Stomach (tissue), 4 donors: ENCODE data around the gene LIN52.

Experiments
- CTCF ChIP-seq, 7 experiments: fragments of 450-650 bp in 4 of 7; fragments of 200-600 bp in 3 of 7; sonication (generic) in 3 of 7; IDR thresholded peaks; one replicate each; pipeline ENCODE4 v1.5.1; 2016 to 2019; ENCODE audit warnings: antibody characterized with exemption in 7 of 7, control low read depth in 2 of 7, mild to moderate bottlenecking in 1 of 7
- EP300 ChIP-seq: sonication (generic); formaldehyde crosslinking; IDR thresholded peaks from one replicate; pipeline ENCODE4 v1.6.1; 2017; ENCODE audit warnings: antibody characterized with exemption
- POLR2A ChIP-seq, 4 donors: fragments of 450-650 bp; IDR thresholded peaks; one replicate each; pipeline ENCODE4 v1.6.1; 2016; ENCODE audit warnings: antibody characterized with exemption in 4 of 4, control low read depth in 2 of 4, mild to moderate bottlenecking in 1 of 4, moderate library complexity in 1 of 4
- POLR2AphosphoS5 ChIP-seq, 3 donors: sonication (generic); formaldehyde crosslinking; IDR thresholded peaks; one replicate each; pipeline ENCODE4 v1.6.1; 2016; ENCODE audit warnings: antibody characterized with exemption in 3 of 3

- TF ChIP-seq CTCF (IDR thresholded peaks at IDR 0.05) = no peak
- TF ChIP-seq POLR2A (IDR thresholded peaks at IDR 0.05) = no peak
- no peak for TF ChIP-seq POLR2AphosphoS5 (IDR thresholded peaks at IDR 0.05)
- no peak for TF ChIP-seq EP300
Observed at GRCh38 chr14:74240794-74241651, 156.3 kb downstream of the LIN52 start.
